Keratinocyte (primary cell): ENCODE measurements around the gene RRBP1. TPM values are rescaled to one million over a fixed set of nuclear protein-coding genes. Genes with fewer than 3 reads are reported as not detected.

ENCODE experiments used
- DNase-seq: peaks from one replicate; pipeline ENCODE4 v3.0.0-alpha.2; 2011; ENCODE audit warnings: low read depth, missing footprints, low spot score
- FAIRE-seq: peaks from 2 replicates; lab custom pipeline; 2011; peaks lifted over from hg19 to GRCh38; lab: Jason Lieb, UNC
- H2AFZ ChIP-seq: 2 replicates; pipeline ENCODE4 v1.6.0; 2012; ENCODE audit warnings: low read length, control low read depth, inconsistent platforms; ENCODE audit not compliant: control insufficient read depth
- H3K27ac ChIP-seq: 2 replicates; pipeline ENCODE4 v1.5.1; 2011; ENCODE audit warnings: low read length; ENCODE audit not compliant: control insufficient read depth, insufficient read depth
- H3K27me3 ChIP-seq: 3 replicates; pipeline ENCODE4 v1.6.0; 2011; ENCODE audit warnings: low read length; ENCODE audit not compliant: control insufficient read depth, insufficient read depth; ENCODE audit errors: extremely low read depth
- H3K36me3 ChIP-seq, 2 experiments: 2 replicates in 1 of 2; 3 replicates in 1 of 2; pipeline ENCODE4 v1.5.1; 2011; ENCODE audit warnings: low read length in 2 of 2, mild to moderate bottlenecking in 1 of 2; ENCODE audit not compliant: control insufficient read depth in 2 of 2, insufficient read depth in 2 of 2; ENCODE audit errors: extremely low read depth in 1 of 2
- H3K4me1 ChIP-seq: 3 replicates; pipeline ENCODE4 v1.5.1; 2011; ENCODE audit warnings: low read length; ENCODE audit not compliant: control insufficient read depth, insufficient read depth; ENCODE audit errors: extremely low read depth
- H3K4me2 ChIP-seq: 3 replicates; pipeline ENCODE4 v1.6.0; 2011; ENCODE audit warnings: low read depth, low read length; ENCODE audit not compliant: control insufficient read depth, insufficient read depth; ENCODE audit errors: extremely low read depth
- H3K4me3 ChIP-seq, 3 experiments: fragments of 200-600 bp in 1 of 3; sonication (generic) in 1 of 3; 2 replicates in 2 of 3; 3 replicates in 1 of 3; pipeline ENCODE4 v1.5.1; 2011 to 2016; ENCODE audit warnings: low read length in 3 of 3, mild to moderate bottlenecking in 3 of 3, control low read depth in 2 of 3, inconsistent platforms in 1 of 3, low read depth in 1 of 3, mixed read lengths in 1 of 3, mixed run types in 1 of 3, moderate library complexity in 1 of 3; ENCODE audit not compliant: control insufficient read depth in 2 of 3, insufficient read depth in 2 of 3; ENCODE audit errors: extremely low read depth in 1 of 3
- H3K79me2 ChIP-seq: 2 replicates; pipeline ENCODE4 v1.6.0; 2012; ENCODE audit warnings: low read length; ENCODE audit not compliant: control insufficient read depth, insufficient read depth
- H3K9ac ChIP-seq: 3 replicates; pipeline ENCODE4 v1.6.0; 2011; ENCODE audit warnings: low read length; ENCODE audit not compliant: control insufficient read depth, insufficient read depth; ENCODE audit errors: extremely low read depth
- H3K9me1 ChIP-seq: 3 replicates; pipeline ENCODE4 v1.6.0; 2011; ENCODE audit warnings: low read length; ENCODE audit not compliant: control insufficient read depth, insufficient read depth; ENCODE audit errors: extremely low read depth
- H3K9me3 ChIP-seq: 2 replicates; pipeline ENCODE4 v1.5.1; 2012; ENCODE audit warnings: low read depth, low read length; ENCODE audit not compliant: control insufficient read depth
- H4K20me1 ChIP-seq: 3 replicates; pipeline ENCODE4 v1.6.0; 2011; ENCODE audit warnings: low read length; ENCODE audit not compliant: control insufficient read depth, insufficient read depth; ENCODE audit errors: extremely low read depth
- CTCF ChIP-seq, 3 experiments: IDR thresholded peaks in 1 of 3; conservative IDR thresholded peaks in 1 of 3; optimal IDR thresholded peaks in 1 of 3; 2 replicates in 2 of 3; 3 replicates in 1 of 3; pipeline versions ENCODE3 to v1.5.1; 2011; ENCODE audit warnings: low read length in 3 of 3, mild to moderate bottlenecking in 3 of 3, moderate library complexity in 2 of 3, control low read depth in 1 of 3, inconsistent platforms in 1 of 3; ENCODE audit not compliant: insufficient read depth in 2 of 3; ENCODE audit errors: extremely low read depth in 1 of 3
- EZH2 ChIP-seq: IDR thresholded peaks from one replicate; pipeline ENCODE4 v1.6.1; 2012; ENCODE audit warnings: inconsistent platforms, mild to moderate bottlenecking, low read length, moderate library complexity
- dilution Hi-C: fragments of 300-500 bp; cut with MboI; formaldehyde crosslinking; loops from one replicate; pipeline ENCODE4 v1.7.0; 2020; ENCODE audit warnings: low sequenced_read_pairs; ENCODE audit not compliant: extremely low pct_ligation_motif_present
- polyA plus RNA-seq, 5 experiments: library from polyadenylated mRNA; depleted of rRNA in 3 of 5; stranded (reverse) in 3 of 5; stranded (forward) in 1 of 5; unstranded in 1 of 5; fragments of >200 nt; gene quantifications; 1 replicate in 1 of 5; 2 replicates in 3 of 5; 3 replicates in 1 of 5; pipeline versions ENCODE4 v1.2.1 to v1.2.3, GENCODE V29; 2011 to 2012; ENCODE audit warnings: missing spikeins in 2 of 5, low read depth in 1 of 5, low replicate concordance in 1 of 5

The RRBP1 gene
- polyA plus RNA-seq, 1 donor (not counting 4 experiments of a cell fraction or from before 2014, with no cell fraction given) = 43.9 TPM

DNA sequence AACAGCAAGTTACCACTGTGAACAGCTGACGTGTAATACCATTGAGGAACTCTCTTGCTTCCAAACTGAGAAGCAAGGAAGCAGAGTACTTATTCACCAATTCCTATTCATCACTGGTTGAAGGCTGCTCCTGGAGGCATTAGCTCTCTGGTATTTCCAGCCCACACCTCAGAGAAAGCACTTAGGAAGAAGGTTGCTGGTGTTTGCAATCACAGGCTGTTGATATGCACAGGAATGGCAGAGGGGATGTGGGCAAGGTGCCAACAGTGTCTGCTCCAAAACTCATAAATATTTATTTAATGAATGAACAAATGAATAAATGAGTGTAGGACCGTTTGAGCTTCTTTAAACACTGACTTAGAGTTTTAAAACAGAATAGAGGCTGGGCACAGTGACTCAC, 6.9 kb upstream of the RRBP1 start:
- dilution Hi-C loops = no loop called here
- no peaks in the 10 kb centered on the region for H3K9me1 ChIP-seq
- no peaks in the 10 kb centered on the region for H3K79me2 ChIP-seq
- no peak overlapping the region for H3K27ac ChIP-seq
- TF ChIP-seq EZH2 (no peak), CTCF (optimal IDR thresholded peaks at IDR 0.05 in 1 of 3, IDR thresholded peaks at IDR 0.05 in 1 of 3, conservative IDR thresholded peaks at IDR 0.05 in 1 of 3; ENCODE audit: extremely low read depth in 1 of 3, insufficient read depth in 2 of 3, low read length in 3 of 3) (no peak)
- H3K4me3 ChIP-seq = no peak overlapping the region
- H3K4me2 ChIP-seq = no peak overlapping the region
- DNase-seq (no peak), FAIRE-seq (no peak)
- no peaks in the 10 kb centered on the region for H3K36me3 ChIP-seq
- H3K4me1 ChIP-seq = peaks cover 8% of the 10 kb centered on the region
- H3K9ac ChIP-seq = no peak overlapping the region
- peaks cover 33% of the 10 kb centered on the region for H3K27me3 ChIP-seq
- H2AFZ ChIP-seq = no peak overlapping the region
- no peaks in the 10 kb centered on the region for H3K9me3 ChIP-seq
- H4K20me1 ChIP-seq = no peaks in the 10 kb centered on the region

- no peaks in the 10 kb centered on the region for H3K9me1 ChIP-seq
- peaks cover 1% of the 10 kb centered on the region for H3K4me1 ChIP-seq
- H3K27ac ChIP-seq = no peak overlapping the region
- no peaks in the 10 kb centered on the region for H3K79me2 ChIP-seq
- no peak for DNase-seq
- H3K27me3 ChIP-seq = peaks cover 36% of the 10 kb centered on the region
- H2AFZ ChIP-seq = no peak overlapping the region
- TF ChIP-seq EZH2 = no peak
- no peak for TF ChIP-seq CTCF (optimal IDR thresholded peaks at IDR 0.05 in 1 of 3, IDR thresholded peaks at IDR 0.05 in 1 of 3, conservative IDR thresholded peaks at IDR 0.05 in 1 of 3; ENCODE audit: extremely low read depth in 1 of 3, insufficient read depth in 2 of 3, low read length in 3 of 3)
- H3K9me3 ChIP-seq = no peaks in the 10 kb centered on the region
- dilution Hi-C loops = no loop called here
- H3K4me3 ChIP-seq = no peak overlapping the region
- H4K20me1 ChIP-seq = no peaks in the 10 kb centered on the region
- H3K4me2 ChIP-seq = no peak overlapping the region
- H3K9ac ChIP-seq = no peak overlapping the region
- FAIRE-seq = no peak
- H3K36me3 ChIP-seq = no peaks in the 10 kb centered on the region
These were observed 5.8 kb upstream of the RRBP1 start for GRCh38 chr20:17687800-17688199.
